NOMO-1 treated with DMSO at 0.1 percent for 48 hours (cell line): Measurements from ENCODE around the gene ICA1.
"Not testable (repeated sequence)": the region's sequence is repeated elsewhere in the genome, so short reads cannot be mapped to it uniquely, and the experiment has no call there.

ENCODE experiments used
- DNase-seq: peaks from one replicate; lab custom pipeline; 2025; ENCODE audit not compliant: unreplicated experiment; lab: John Stamatoyannopoulos, UW

ICA1 gene

GRCh38 chr7:8261711-8262695 lies at the start of gene ICA1:
TSS of gene ICA1 (minus strand) at chr7:8262167. CDS start at chr7:8235926, 26,241 bp downstream.
- DNase-seq, result peak; percentile 36

DNA sequence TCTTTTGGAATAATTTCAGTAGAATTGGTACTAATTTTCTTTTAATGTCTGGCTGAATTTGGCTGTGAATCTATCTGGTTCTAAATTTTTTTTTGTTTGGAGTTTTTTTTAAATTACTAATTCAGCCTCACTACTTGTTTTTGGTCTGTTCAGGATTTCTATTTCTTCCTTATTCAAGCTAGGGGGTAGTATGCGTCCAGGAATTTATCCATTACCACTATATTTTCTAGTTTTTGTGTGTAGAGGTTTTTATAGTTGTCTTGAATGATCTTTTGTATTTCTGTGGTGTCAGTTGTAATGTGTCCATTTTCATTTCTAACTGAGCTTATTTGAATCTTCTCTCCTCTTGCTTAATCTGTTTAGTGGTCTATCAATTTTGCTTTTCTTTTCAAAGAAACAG lies 48.9 kb upstream of the ICA1 start:
- DNase-seq, result no peak

GRCh38 chr7:8305625-8306388 lies 43.8 kb upstream of the ICA1 start:
- peak; percentile 11 for DNase-seq

- no peak for DNase-seq
Observed at GRCh38 chr7:8305104-8305503, 43.1 kb upstream of the ICA1 start.

DNA sequence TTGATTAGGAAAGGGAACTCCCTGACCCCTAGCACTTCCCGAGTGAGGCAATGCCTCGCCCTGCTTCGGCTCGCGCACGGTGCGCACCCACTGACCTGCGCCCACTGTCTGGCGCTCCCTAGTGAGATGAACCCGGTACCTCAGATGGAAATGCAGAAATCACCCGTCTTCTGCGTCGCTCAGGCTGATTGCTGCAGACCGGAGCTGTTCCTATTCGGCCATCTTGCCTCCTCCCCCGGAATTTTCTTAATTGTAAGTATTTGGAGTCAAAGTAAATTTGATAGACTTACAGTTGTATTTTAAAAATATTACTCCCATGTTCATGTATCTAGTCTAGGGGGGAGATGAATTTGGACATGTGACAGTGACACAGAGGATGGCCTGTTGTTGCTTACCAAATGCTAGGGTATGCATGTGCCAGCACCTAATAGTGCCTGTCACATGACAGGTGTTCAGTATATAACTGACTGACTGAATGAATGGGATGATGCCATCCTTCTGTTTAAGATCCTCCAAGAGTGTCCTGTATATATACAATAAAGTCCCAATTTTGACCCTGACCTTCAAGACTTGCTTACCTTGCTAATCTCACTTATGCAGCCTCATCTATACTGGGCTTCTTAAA lies 42.0 kb upstream of the ICA1 start:
- DNase-seq, result no peak

- DNase-seq, result not testable (repeated sequence)
Observed at GRCh38 chr7:8297023-8297422, 35.1 kb upstream of the ICA1 start.

- no peak for DNase-seq
Observed at GRCh38 chr7:8296362-8296659, 34.3 kb upstream of the ICA1 start.

DNA sequence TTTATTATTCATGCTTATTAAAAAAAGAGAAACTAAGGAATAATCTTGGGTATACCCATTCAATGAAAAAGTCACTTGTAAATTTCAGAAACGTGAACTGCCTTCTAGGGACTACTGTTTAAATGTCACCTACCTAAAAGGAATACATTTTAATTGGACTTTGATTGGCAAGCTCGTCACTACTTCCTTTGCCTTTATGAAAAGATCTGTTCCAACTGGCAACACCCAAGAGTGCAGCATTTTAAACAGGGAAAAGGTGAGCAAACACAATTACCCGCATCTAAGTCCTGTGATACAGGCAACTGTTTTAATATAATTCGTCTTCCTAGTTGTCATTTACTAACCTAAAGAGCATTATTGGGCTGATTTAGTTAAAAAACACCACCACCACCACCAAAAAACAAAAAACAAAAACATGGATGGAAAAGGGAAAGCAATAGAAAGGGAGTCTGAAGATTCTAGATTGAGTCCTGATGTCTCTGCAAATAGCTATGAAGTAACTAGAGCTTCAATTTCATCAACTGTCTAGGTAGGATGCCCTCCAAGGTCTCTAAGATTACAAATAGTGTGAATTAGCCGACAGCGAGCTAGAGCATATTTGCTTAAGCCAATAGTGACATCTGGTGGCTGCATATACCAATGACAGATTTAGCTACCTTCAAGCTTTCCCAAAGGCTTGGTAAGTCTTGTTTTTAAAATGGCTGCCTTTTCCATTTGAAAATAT lies 33.8 kb upstream of the ICA1 start:
- DNase-seq, result peak; percentile 82

- no peak for DNase-seq
Observed at GRCh38 chr7:8291397-8292141, 29.6 kb upstream of the ICA1 start.

GRCh38 chr7:8290645-8291308 lies 28.8 kb upstream of the ICA1 start:
- no peak for DNase-seq

DNA sequence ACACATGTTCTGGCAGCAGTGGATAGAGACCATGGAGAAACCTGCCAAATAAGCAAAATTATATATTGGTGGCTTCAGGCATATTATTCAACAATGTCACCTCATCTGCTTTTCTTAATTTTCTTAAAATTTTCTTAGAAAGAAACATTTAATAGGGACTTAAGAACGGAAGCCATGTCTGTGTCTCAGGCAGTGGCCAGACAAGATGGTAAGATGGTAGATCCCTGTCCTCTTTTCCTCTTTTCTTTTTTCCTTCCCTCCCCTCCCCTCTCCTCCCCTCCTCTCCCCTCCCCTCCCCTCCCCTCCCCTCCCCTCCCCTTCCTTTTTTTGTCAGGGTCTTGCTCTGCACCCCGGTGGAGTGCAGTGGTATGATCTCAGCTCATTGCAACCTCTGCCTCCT lies 24.2 kb upstream of the ICA1 start:
- no peak for DNase-seq

DNA sequence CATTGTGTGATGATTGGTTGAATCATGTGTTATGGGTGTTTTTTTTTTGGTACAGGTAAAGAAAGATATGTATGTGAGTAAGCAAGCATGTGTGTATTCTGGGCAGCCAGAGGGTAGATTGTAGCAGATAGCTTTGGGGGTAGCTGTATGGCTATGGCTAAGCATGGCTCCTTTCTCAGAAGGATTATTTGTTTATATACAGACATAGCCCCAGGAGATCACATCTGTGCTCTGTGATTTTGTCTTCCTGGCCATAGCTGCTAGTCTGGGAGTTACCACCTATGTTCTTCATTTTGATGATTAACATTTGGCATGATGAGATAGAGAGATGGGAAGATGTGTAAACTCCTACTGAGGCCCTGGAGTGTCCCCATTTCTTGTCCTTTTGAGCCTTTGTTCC lies 23.2 kb upstream of the ICA1 start:
- DNase-seq, result no peak

DNA sequence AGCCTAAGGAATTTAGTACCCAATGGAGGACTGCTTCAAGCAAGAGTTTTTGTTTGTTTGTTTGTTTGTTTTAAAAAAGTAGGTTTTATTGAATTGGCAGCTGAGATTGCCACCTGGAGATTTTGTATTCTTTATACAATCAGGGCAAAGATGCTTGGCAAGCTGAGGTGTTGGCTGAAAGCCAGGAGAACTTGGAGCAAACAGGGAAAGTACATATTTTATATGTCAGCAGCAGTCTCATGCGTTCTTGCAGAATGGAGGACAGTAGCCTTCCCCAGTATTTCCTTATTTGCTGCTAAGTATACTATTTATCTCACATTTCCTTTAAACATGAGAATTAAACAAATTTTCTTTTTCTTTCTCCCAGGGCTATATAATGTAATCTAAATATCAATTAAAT lies 22.6 kb upstream of the ICA1 start:
- DNase-seq, result no peak

GRCh38 chr7:8283968-8284367 lies 22.0 kb upstream of the ICA1 start:
- DNase-seq, result no peak

GRCh38 chr7:8282871-8283270 lies 20.9 kb upstream of the ICA1 start:
- no peak for DNase-seq

GRCh38 chr7:8282162-8282561 lies 20.2 kb upstream of the ICA1 start:
- DNase-seq, result no peak

DNA sequence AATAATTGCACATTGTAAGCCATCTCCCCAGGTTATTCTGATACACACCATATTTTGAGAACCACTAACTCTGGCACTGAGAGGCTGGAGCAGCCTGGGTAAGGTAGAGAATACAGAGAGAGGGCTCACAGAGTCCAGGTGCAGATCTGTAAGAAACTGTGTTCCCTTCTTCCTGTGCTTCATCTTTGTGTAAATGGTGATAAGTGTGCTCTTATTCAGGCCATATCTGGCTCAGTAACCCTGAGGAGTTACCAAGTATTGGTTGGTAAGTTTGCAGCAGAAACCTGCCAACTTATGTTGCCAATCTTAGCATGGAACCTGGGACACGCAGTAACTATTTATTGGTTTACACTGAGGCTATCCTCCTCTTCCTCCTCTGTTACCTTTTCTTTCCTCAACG lies 16.2 kb upstream of the ICA1 start:
- no peak for DNase-seq

DNA sequence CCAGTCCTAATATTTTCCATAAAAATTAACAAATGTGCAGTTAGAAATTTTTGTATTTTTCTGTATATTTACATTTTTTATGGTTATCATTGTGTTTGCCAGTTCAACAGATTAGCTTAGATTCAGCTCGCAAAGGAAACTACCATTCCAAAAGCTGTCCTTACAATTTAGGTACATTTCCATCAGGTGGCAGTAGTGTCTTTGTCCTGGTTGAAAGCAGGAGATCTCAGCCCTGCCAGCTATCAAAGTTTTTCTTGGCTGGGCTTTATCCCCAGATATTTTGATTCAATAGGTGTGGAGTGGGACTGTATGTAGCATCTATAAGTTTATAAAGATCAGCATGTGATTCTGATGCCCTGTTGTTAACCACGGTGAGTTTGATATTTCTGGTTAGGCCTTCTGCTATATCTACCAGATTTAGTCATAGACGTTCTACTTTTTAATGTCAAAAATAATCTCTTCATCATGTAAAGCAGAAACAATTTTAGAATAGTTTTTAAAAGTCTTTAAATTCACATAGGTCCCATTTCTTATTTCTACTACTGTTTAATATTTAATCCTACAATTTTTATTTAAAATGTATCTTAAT lies 15.5 kb upstream of the ICA1 start:
- DNase-seq, result peak; percentile 2

DNA sequence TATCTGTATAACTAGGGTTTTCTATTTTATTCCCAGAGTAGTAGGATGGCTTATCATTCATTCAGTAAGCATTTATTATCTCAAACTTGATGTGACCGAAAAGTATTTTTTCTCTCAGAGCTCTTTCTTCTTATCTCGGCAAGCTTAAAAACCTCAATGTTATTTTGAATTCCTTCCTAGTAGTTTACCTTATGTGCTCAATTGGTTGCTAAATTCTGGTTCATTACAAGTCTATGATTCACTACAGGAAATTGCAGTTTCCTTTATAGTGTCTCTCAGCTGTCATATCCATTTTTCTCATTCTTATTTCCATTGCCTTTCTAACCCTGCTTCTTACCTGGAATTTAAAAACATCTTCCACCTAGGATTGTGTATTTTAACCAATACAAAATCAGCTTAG lies 12.6 kb upstream of the ICA1 start:
- DNase-seq, result peak; percentile 52

DNA sequence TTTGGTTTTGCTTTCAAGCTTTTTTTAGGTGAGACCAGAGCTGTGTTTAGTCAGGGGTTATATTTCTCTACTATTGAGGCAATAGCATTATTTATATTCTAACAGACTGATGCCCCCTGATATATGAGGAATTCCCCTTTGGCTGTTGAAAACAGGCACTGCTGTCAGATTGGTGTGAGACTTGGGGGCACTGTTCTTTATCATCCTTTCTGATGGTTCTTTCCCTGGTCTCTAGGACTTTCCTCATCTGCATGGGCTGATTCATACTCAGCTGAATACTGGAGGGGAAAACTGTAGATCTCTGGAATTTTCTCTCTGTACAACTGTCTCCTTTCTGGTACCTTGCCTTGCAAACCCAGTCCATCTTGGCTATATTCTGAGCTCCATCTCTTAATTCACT lies 10.0 kb upstream of the ICA1 start:
- DNase-seq, result no peak
